Caco-2 (cell line): ENCODE results near the gene BBS12. TPM values are rescaled to one million over a fixed set of nuclear protein-coding genes. Genes with fewer than 3 reads are reported as not detected.

Source experiments
- BruUV-seq: library from RNA; stranded (reverse); fragments of 400-500 nt; replicated peaks from 2 replicates; lab custom pipeline; 2021; lab: Mats Ljungman, UMichigan
- CTCF ChIA-PET: fragments of 300-600 bp; sonication (Branson Sonifier 250); formaldehyde crosslinking; loops from one replicate; lab custom pipeline; 2022; ENCODE audit warnings: antibody characterized with exemption; lab: Charles Lee
- POLR2A ChIA-PET: fragments of 300-600 bp; sonication (Branson Sonifier 250); formaldehyde crosslinking; loops from one replicate; lab custom pipeline; 2022; ENCODE audit warnings: antibody characterized with exemption; lab: Charles Lee
- DNase-seq, 2 experiments: peaks; one replicate each; pipeline versions ENCODE4 v3.0.0 to v3.0.0-alpha.2; 2020 to 2022
- H3K27me3 ChIP-seq: replicated peaks from 2 replicates; pipeline ENCODE4 v1.6.0; 2011; ENCODE audit warnings: low read length; ENCODE audit not compliant: control insufficient read depth, insufficient read depth
- H3K36me3 ChIP-seq: 2 replicates; pipeline ENCODE4 v1.5.1; 2011; ENCODE audit warnings: low read length; ENCODE audit not compliant: control insufficient read depth, insufficient read depth
- H3K4me1 ChIP-seq: fragments of 250-450 bp; sonication (Bioruptor Pico); 2 replicates; pipeline ENCODE4 v1.5.1; 2020; ENCODE audit warnings: mild to moderate bottlenecking
- H3K4me3 ChIP-seq: 2 replicates; pipeline ENCODE4 v1.5.1; 2011; ENCODE audit warnings: low read depth, mild to moderate bottlenecking, control low read depth, low read length
- H3K9me3 ChIP-seq: fragments of 250-450 bp; sonication (Bioruptor Pico); 2 replicates; pipeline ENCODE4 v1.5.1; 2020; ENCODE audit warnings: mild to moderate bottlenecking, moderate library complexity
- H3K27ac Mint-ChIP-seq: one replicate; pipeline ENCODE4 v1.8.0; 2022; ENCODE audit warnings: mixed read lengths; ENCODE audit not compliant: unreplicated experiment
- H3K27me3 Mint-ChIP-seq: one replicate; pipeline ENCODE4 v1.8.0; 2022; ENCODE audit warnings: mixed read lengths; ENCODE audit not compliant: insufficient read depth, unreplicated experiment
- H3K36me3 Mint-ChIP-seq: one replicate; pipeline ENCODE4 v1.8.0; 2022; ENCODE audit warnings: mild to moderate bottlenecking, mixed read lengths; ENCODE audit not compliant: insufficient read depth, unreplicated experiment
- H3K4me1 Mint-ChIP-seq: one replicate; pipeline ENCODE4 v1.8.0; 2022; ENCODE audit warnings: low read depth, mixed read lengths; ENCODE audit not compliant: unreplicated experiment
- H3K4me3 Mint-ChIP-seq: one replicate; pipeline ENCODE4 v1.8.0; 2022; ENCODE audit warnings: mild to moderate bottlenecking, moderate library complexity, mixed read lengths; ENCODE audit not compliant: unreplicated experiment
- H3K9me3 Mint-ChIP-seq: one replicate; pipeline ENCODE4 v1.8.0; 2022; ENCODE audit warnings: mixed read lengths; ENCODE audit not compliant: unreplicated experiment
- CTCF ChIP-seq, 2 experiments: fragments of 200-600 bp in 1 of 2; IDR thresholded peaks; 1 replicate in 1 of 2; 2 replicates in 1 of 2; pipeline versions ENCODE4 v1.5.1 to v1.8.0; 2011 to 2022; ENCODE audit warnings: antibody characterized with exemption in 1 of 2, control low read depth in 1 of 2, inconsistent platforms in 1 of 2, low read depth in 1 of 2, low read length in 1 of 2, mild to moderate bottlenecking in 1 of 2, moderate library complexity in 1 of 2; ENCODE audit not compliant: insufficient read depth in 1 of 2, severe bottlenecking in 1 of 2, unreplicated experiment in 1 of 2
- intact Hi-C: fragments of 100-400 bp; cut with micrococcal nuclease; formaldehyde crosslinking; loops from one replicate; pipeline ENCODE4 v1.10.0; 2022; ENCODE audit not compliant: unreplicated experiment
- total RNA-seq: library from RNA; stranded (reverse); gene quantifications from 2 replicates; pipeline ENCODE4 v1.2.3, GENCODE V29; 2022

The BBS12 gene
- total RNA-seq, 1 experiment from 2014 or later, result 2.7 TPM

DNA sequence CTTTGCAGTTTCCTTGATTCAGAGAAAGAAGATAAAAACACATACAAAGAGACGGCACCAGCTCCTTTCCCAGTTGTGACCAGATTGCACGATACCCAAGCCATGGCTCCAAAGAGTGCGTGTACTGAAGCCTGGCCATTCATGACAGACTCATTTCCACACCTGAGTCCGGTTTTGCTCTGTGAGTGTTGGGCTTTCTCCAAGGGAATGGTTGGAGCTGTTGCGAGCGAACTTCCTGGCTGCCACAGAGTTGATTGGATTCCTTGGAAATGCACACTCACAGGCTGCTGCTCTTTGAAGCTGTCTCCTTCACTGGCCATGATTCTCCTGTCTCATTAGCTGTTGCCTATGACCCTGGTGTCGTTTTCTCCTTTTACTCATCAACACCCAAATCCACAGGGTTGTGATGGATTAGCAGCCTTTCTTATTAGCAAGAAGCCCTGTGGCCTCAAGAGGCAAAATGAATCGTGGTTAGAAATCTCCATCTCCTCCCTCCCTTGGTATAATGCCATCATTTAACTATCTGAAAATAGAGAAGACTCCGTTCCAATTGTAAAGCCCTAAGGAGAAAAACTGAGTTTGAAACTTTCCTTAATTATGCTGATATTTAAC is 43.9 kb upstream of the BBS12 start:
- Mint-ChIP-seq H3K9me3 (peaks cover 9% of the 10 kb centered on the region), H3K36me3 (no peaks in the 10 kb centered on the region), H3K4me1 (peaks cover 2% of the 10 kb centered on the region), H3K4me3 (no peak overlapping the region), H3K27me3 (no peaks in the 10 kb centered on the region), H3K27ac (no peak overlapping the region)
- H3K9me3 ChIP-seq, result no peaks in the 10 kb centered on the region
- no peak for DNase-seq
- no peaks in the 10 kb centered on the region for H3K27me3 ChIP-seq
- H3K36me3 ChIP-seq, result no peaks in the 10 kb centered on the region
- POLR2A ChIA-PET, result no interaction called here
- BruUV-seq, result no TSS peak
- CTCF ChIA-PET, result no interaction called here
- H3K4me3 ChIP-seq, result no peak overlapping the region
- no peak for TF ChIP-seq CTCF (IDR thresholded peaks at IDR 0.05; ENCODE audit: insufficient read depth in 1 of 2, low read depth in 1 of 2, low read length in 1 of 2, severe bottlenecking in 1 of 2, unreplicated experiment in 1 of 2)
- H3K4me1 ChIP-seq, result peaks cover 4% of the 10 kb centered on the region; the same call in 1 of the 2 replicates
- intact Hi-C loops, result loop anchor here (5.0 kb wide), 1 partner anchor 891 kb away; no protein-coding TSS in a partner anchor

GRCh38 chr4:122689972-122690371 is 42.5 kb upstream of the BBS12 start:
- no TSS peak for BruUV-seq
- Mint-ChIP-seq H3K27me3 (no peaks in the 10 kb centered on the region), H3K9me3 (peaks cover 9% of the 10 kb centered on the region), H3K4me1 (peaks cover 13% of the 10 kb centered on the region), H3K27ac (no peak overlapping the region), H3K36me3 (no peaks in the 10 kb centered on the region), H3K4me3 (no peak overlapping the region)
- ChIA-PET CTCF (no interaction called here), POLR2A (no interaction called here)
- peaks cover 5% of the 10 kb centered on the region; the same call in 1 of the 2 replicates for H3K4me1 ChIP-seq
- TF ChIP-seq CTCF (IDR thresholded peaks at IDR 0.05; ENCODE audit: insufficient read depth in 1 of 2, low read depth in 1 of 2, low read length in 1 of 2, severe bottlenecking in 1 of 2, unreplicated experiment in 1 of 2), result no peak
- intact Hi-C loops, result loop anchor here (5.0 kb wide), 1 partner anchor 893 kb away; no protein-coding TSS in a partner anchor
- no peaks in the 10 kb centered on the region for H3K9me3 ChIP-seq
- DNase-seq, result no peak
- no peaks in the 10 kb centered on the region for H3K36me3 ChIP-seq
- H3K4me3 ChIP-seq, result no peak overlapping the region
- no peaks in the 10 kb centered on the region for H3K27me3 ChIP-seq

DNA sequence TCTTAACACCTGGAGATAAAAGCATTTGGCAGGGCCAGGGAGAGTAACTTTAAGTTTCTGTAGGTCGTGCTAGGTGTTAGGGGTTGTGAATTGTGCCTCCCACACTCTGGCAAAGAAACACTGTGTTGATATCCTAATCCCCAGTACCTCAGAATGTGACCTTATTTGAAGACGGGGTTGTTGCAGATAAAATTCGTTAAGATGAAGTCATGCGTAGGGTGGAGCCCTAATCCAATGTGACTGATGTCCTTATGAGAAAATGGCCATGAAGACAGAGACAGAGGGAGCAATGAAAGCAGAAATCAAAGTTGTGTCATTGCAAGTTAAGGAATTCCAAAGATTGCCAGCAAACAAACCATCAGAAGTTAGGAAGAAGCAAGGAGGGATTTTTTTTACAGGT is 40.5 kb upstream of the BBS12 start:
- H3K27ac Mint-ChIP-seq, result no peak overlapping the region
- no peaks in the 10 kb centered on the region for H3K27me3 Mint-ChIP-seq
- no TSS peak for BruUV-seq
- H3K36me3 ChIP-seq, result no peaks in the 10 kb centered on the region
- H3K27me3 ChIP-seq, result no peaks in the 10 kb centered on the region
- no peak overlapping the region for H3K4me3 Mint-ChIP-seq
- TF ChIP-seq CTCF (IDR thresholded peaks at IDR 0.05; ENCODE audit: insufficient read depth in 1 of 2, low read depth in 1 of 2, low read length in 1 of 2, severe bottlenecking in 1 of 2, unreplicated experiment in 1 of 2), result no peak
- H3K9me3 ChIP-seq, result no peaks in the 10 kb centered on the region
- peaks cover 5% of the 10 kb centered on the region; the same call in 1 of the 2 replicates for H3K4me1 ChIP-seq
- intact Hi-C loops, result no loop called here
- peaks cover 9% of the 10 kb centered on the region for H3K9me3 Mint-ChIP-seq
- peaks cover 13% of the 10 kb centered on the region for H3K4me1 Mint-ChIP-seq
- no peaks in the 10 kb centered on the region for H3K36me3 Mint-ChIP-seq
- DNase-seq, result no peak
- CTCF ChIA-PET, result interaction anchor here (1.7 kb wide), 1 partner anchor 25 kb away, joined by 8 read pairs; no protein-coding TSS in a partner anchor
- H3K4me3 ChIP-seq, result no peak overlapping the region
- POLR2A ChIA-PET, result no interaction called here
